IPS DF 4.7 (cell line): ENCODE measurements around the gene TOP3B.
"Not testable (repeated sequence)": the region's sequence is repeated elsewhere in the genome, so short reads cannot be mapped to it uniquely, and the experiment has no call there.

Experiments
- DNase-seq: peaks from one replicate; pipeline ENCODE4 v3.0.0-alpha.2; 2013; ENCODE audit warnings: low spot score; ENCODE audit errors: extremely low read depth

Gene TOP3B

GRCh38 chr22:21945453-21946261 lies 36.9 kb downstream of the TOP3B start:
- no peak for DNase-seq

- no peak for DNase-seq
Observed at GRCh38 chr22:21944871-21945270, 37.7 kb downstream of the TOP3B start.

- no peak for DNase-seq
Observed at GRCh38 chr22:21943571-21944448, 38.8 kb downstream of the TOP3B start.

GRCh38 chr22:21942407-21943343 lies 39.9 kb downstream of the TOP3B start:
- no peak for DNase-seq

GRCh38 chr22:21941921-21942320 lies 40.7 kb downstream of the TOP3B start:
- DNase-seq = no peak

- DNase-seq = no peak
Observed at GRCh38 chr22:21940521-21940920, 42.1 kb downstream of the TOP3B start.

- DNase-seq = not testable (repeated sequence)
Observed at GRCh38 chr22:21939935-21940334, 42.7 kb downstream of the TOP3B start.

- DNase-seq = no peak
Observed at GRCh38 chr22:21939461-21939913, 43.1 kb downstream of the TOP3B start.

- DNase-seq = no peak
Observed at GRCh38 chr22:21938906-21939305, 43.7 kb downstream of the TOP3B start.

- DNase-seq = no peak
Observed at GRCh38 chr22:21938071-21938822, 44.3 kb downstream of the TOP3B start.

- DNase-seq = no peak
Observed at GRCh38 chr22:21937821-21938070, 44.8 kb downstream of the TOP3B start.

- DNase-seq = no peak
Observed at GRCh38 chr22:21937041-21937820, 45.4 kb downstream of the TOP3B start.

- DNase-seq = no peak
Observed at GRCh38 chr22:21936151-21936775, 46.3 kb downstream of the TOP3B start.

- DNase-seq = no peak
Observed at GRCh38 chr22:21933910-21934309, 48.7 kb downstream of the TOP3B start.

- no peak for DNase-seq
Observed at GRCh38 chr22:21933413-21933812, 49.2 kb downstream of the TOP3B start.

GRCh38 chr22:21932347-21932746 lies 50.2 kb downstream of the TOP3B start:
- no peak for DNase-seq

- no peak for DNase-seq
Observed at GRCh38 chr22:21931056-21931455, 51.5 kb downstream of the TOP3B start.

- DNase-seq = no peak
Observed at GRCh38 chr22:21929253-21929652, 53.3 kb downstream of the TOP3B start.

- no peak for DNase-seq
Observed at GRCh38 chr22:21928048-21928447, 54.5 kb downstream of the TOP3B start.
